Lower leg skin (tissue), 3 donors: ENCODE results near the gene HSDL1.

Experiments used
- POLR2A ChIP-seq, 2 donors: fragments of 450-650 bp; IDR thresholded peaks; one replicate each; pipeline ENCODE4 v1.6.1; 2016 to 2017; ENCODE audit warnings: antibody characterized with exemption in 2 of 2, mild to moderate bottlenecking in 1 of 2, moderate library complexity in 1 of 2
- TF ChIP-seq, protein P1 (sequence below), 3 donors: fragments of 450-650 bp; IDR thresholded peaks; one replicate each; pipeline ENCODE4 v1.5.1; 2016; ENCODE audit warnings: antibody characterized with exemption in 3 of 3, mild to moderate bottlenecking in 3 of 3, moderate library complexity in 2 of 3

DNA sequence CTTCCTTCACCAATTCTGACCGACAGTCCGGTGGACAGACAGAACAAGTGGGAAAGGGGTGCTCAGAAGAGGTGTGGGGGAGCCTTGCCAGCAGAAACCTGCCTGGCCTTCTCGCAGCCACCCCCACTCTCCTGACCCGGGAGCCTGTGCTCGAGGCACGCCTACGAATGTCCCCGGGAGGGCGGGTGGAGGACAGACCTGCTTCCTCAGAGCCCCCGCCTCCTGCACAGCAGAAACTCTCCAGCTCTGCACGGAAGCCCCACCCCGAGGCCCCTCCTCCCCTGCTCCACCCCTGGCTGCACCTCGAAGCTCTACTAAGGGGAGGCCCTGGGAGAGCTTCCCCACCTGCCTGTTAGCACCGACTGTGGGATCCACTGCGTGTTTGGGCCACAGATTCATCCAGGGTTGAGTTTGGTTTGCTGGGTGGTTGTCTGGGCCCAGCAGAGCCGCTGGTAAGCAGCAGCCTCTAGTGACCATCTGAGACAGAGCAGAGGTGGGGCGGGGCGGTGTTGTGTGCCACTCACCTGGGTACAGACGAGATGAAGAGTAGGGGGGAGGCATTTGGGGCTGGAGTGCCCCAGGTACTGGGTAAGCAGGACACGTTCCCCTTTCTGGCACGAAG is 35.7 kb upstream of the HSDL1 start:
- TF ChIP-seq, protein P1, sequence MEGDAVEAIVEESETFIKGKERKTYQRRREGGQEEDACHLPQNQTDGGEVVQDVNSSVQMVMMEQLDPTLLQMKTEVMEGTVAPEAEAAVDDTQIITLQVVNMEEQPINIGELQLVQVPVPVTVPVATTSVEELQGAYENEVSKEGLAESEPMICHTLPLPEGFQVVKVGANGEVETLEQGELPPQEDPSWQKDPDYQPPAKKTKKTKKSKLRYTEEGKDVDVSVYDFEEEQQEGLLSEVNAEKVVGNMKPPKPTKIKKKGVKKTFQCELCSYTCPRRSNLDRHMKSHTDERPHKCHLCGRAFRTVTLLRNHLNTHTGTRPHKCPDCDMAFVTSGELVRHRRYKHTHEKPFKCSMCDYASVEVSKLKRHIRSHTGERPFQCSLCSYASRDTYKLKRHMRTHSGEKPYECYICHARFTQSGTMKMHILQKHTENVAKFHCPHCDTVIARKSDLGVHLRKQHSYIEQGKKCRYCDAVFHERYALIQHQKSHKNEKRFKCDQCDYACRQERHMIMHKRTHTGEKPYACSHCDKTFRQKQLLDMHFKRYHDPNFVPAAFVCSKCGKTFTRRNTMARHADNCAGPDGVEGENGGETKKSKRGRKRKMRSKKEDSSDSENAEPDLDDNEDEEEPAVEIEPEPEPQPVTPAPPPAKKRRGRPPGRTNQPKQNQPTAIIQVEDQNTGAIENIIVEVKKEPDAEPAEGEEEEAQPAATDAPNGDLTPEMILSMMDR (IDR thresholded peaks at IDR 0.05) = no peak
- TF ChIP-seq POLR2A (IDR thresholded peaks at IDR 0.05) = no peak
